ENCODE data around the gene CLDN5.

The CLDN5 gene

DNA sequence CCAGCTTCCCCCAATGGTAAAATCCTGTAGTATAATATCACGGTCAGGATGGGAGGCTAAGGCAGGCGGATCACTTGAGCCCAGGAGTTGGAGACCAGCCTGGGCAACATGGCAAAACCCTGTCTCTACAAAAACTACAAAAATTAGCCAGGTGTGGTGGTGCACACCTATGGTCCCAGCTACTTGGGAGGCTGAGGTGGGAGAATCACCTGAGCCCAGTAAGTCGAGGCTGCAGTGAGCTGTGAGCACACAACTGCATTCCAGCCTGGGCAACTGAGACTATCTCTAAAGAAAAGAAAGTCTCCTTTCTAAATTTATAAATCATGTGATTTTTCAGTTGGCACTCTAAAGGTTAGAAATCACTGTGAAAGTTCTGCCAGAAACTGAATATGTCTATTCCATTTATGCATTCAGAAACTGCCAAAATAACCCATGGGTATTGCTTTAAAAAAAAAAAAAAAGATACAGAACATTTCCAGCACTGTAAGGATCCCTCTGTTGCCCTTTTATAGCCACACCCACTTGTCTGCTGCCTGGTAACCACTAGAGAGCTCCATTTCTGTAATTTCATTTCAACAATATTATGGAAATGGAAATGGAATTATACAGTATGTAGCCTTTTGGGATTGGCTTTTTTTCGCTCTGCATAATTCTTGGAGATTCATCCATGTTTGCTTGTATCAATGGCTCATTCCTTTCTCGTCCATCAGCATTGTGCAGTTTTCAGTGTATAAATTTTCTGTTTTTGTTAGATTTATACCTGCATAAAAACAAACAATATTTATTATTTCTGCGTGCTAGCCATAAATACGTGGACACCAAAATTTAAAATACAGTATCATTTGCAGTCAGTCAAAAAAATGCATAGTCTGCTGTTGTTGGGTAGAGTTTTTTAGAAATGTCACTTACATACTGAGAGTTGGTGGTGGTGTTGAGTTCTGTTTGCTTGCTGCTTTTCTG, 35.0 kb downstream of the CLDN5 start:
- TF ChIP-seq HDGF (IDR thresholded peaks at IDR 0.05; ENCODE audit: borderline replicate concordance), result no peak
- no peak for TF ChIP-seq L3MBTL2 (conservative IDR thresholded peaks at IDR 0.05)
- TF ChIP-seq FOXM1 (IDR thresholded peaks at IDR 0.05; ENCODE audit: borderline replicate concordance), result no peak
- TF ChIP-seq BHLHE40 (IDR thresholded peaks at IDR 0.05; ENCODE audit: borderline replicate concordance), result no peak
- no peak for TF ChIP-seq SP1 (IDR thresholded peaks at IDR 0.05)
- TF ChIP-seq FOXK2 (IDR thresholded peaks at IDR 0.05), result no peak
- TF ChIP-seq SUZ12 (IDR thresholded peaks at IDR 0.05), result no peak
- no peak for TF ChIP-seq ELF4 (IDR thresholded peaks at IDR 0.05)
- CTCF ChIA-PET, result no interaction called here
- POLR2A ChIA-PET, result interaction anchor here (0.9 to 1.7 kb wide), 2 partner anchors 10 to 13 kb away, joined by 4 to 14 read pairs; partner anchors contain the start of genes CDC45 and UFD1
- DNase-seq (ENCODE audit: extremely low spot score), result no peak

GRCh38 chr22:19488285-19488684, 35.9 kb downstream of the CLDN5 start:
- ChIA-PET CTCF (no interaction called here), POLR2A (interaction anchor here (0.9 to 1.1 kb wide), 2 partner anchors 9 to 14 kb away, joined by 4 read pairs; partner anchors contain the start of gene CDC45)
- TF ChIP-seq ZNF384 (IDR thresholded peaks at IDR 0.05), result no peak
- no peak for TF ChIP-seq L3MBTL2 (conservative IDR thresholded peaks at IDR 0.05)
- no peak for TF ChIP-seq ELF4 (IDR thresholded peaks at IDR 0.05)
- no peak for TF ChIP-seq NFRKB (IDR thresholded peaks at IDR 0.05)
- no peak for TF ChIP-seq ARNT (IDR thresholded peaks at IDR 0.05)
- TF ChIP-seq HDGF (IDR thresholded peaks at IDR 0.05; ENCODE audit: borderline replicate concordance), result no peak
- TF ChIP-seq BHLHE40 (IDR thresholded peaks at IDR 0.05; ENCODE audit: borderline replicate concordance), result no peak
- no peak for TF ChIP-seq SP1 (IDR thresholded peaks at IDR 0.05)
- no peak for TF ChIP-seq TARDBP (IDR thresholded peaks at IDR 0.05)
- no peak for DNase-seq (ENCODE audit: extremely low spot score)

DNA sequence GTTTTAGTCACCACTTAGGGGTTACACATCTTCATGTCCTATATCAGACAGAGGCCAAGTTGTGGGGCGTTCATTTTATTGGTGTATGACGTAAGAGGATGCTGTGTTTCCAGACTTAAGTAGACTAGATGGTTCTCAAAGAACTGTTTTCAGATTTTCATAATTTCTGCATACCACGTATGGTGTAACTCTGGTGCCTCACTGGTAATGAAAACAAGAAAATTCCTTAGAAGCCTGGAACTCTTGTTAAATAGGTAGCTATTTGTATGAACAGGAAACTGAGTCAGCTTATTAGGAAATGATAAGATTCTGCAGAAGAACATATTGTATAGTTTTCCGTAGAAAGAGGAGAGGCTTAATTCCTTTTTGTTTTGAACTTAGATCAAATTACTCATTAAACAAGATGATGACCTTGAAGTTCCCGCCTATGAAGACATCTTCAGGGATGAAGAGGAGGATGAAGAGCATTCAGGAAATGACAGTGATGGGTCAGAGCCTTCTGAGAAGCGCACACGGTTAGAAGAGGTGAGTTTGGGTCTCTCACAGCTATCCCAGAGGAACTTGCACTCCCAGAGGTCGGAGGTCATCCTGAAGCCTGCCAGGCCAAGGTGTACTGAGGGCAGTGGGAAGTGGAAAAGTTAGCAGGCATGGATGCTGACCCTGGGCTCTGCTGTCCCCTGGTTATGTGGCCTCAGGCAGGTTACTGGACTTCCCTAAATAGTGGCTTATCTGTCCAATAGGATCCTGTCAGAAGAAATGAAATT, 40.5 kb downstream of the CLDN5 start:
- CTCF ChIA-PET, result no interaction called here
- no peak for DNase-seq (ENCODE audit: extremely low spot score)
- POLR2A ChIA-PET, result no interaction called here
- TF ChIP-seq CTBP1 (IDR thresholded peaks at IDR 0.05; ENCODE audit: borderline replicate concordance), result no peak
- no peak for TF ChIP-seq SUZ12 (IDR thresholded peaks at IDR 0.05)
- TF ChIP-seq ARNT (IDR thresholded peaks at IDR 0.05), result no peak
- no peak for TF ChIP-seq BHLHE40 (IDR thresholded peaks at IDR 0.05; ENCODE audit: borderline replicate concordance)
- TF ChIP-seq, protein P1, sequence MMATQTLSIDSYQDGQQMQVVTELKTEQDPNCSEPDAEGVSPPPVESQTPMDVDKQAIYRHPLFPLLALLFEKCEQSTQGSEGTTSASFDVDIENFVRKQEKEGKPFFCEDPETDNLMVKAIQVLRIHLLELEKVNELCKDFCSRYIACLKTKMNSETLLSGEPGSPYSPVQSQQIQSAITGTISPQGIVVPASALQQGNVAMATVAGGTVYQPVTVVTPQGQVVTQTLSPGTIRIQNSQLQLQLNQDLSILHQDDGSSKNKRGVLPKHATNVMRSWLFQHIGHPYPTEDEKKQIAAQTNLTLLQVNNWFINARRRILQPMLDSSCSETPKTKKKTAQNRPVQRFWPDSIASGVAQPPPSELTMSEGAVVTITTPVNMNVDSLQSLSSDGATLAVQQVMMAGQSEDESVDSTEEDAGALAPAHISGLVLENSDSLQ (IDR thresholded peaks at IDR 0.05), result no peak
- no peak for TF ChIP-seq NFRKB (IDR thresholded peaks at IDR 0.05)
- TF ChIP-seq FOXM1 (IDR thresholded peaks at IDR 0.05; ENCODE audit: borderline replicate concordance), result no peak
- no peak for TF ChIP-seq ZNF384 (IDR thresholded peaks at IDR 0.05)
- no peak for TF ChIP-seq HDGF (IDR thresholded peaks at IDR 0.05; ENCODE audit: borderline replicate concordance)
- no peak for TF ChIP-seq ELF4 (IDR thresholded peaks at IDR 0.05)
- TF ChIP-seq SP1 (IDR thresholded peaks at IDR 0.05), result no peak
- no peak for TF ChIP-seq TARDBP (IDR thresholded peaks at IDR 0.05)
- no peak for TF ChIP-seq L3MBTL2 (conservative IDR thresholded peaks at IDR 0.05)
- no peak for TF ChIP-seq FOXK2 (IDR thresholded peaks at IDR 0.05)
- no peak for TF ChIP-seq LEF1 (IDR thresholded peaks at IDR 0.05; ENCODE audit: borderline replicate concordance)
- TF ChIP-seq FOXA1 (IDR thresholded peaks at IDR 0.05), result no peak

- CTCF ChIA-PET, result no interaction called here
- TF ChIP-seq LEF1 (IDR thresholded peaks at IDR 0.05; ENCODE audit: borderline replicate concordance), result no peak
- TF ChIP-seq BHLHE40 (IDR thresholded peaks at IDR 0.05; ENCODE audit: borderline replicate concordance), result no peak
- no peak for TF ChIP-seq SP1 (IDR thresholded peaks at IDR 0.05)
- TF ChIP-seq SUZ12 (IDR thresholded peaks at IDR 0.05), result no peak
- no peak for TF ChIP-seq CTBP1 (IDR thresholded peaks at IDR 0.05; ENCODE audit: borderline replicate concordance)
- TF ChIP-seq FOXK2 (IDR thresholded peaks at IDR 0.05), result no peak
- TF ChIP-seq, protein P1 (IDR thresholded peaks at IDR 0.05), result no peak
- no peak for TF ChIP-seq L3MBTL2 (conservative IDR thresholded peaks at IDR 0.05)
- TF ChIP-seq FOXM1 (IDR thresholded peaks at IDR 0.05; ENCODE audit: borderline replicate concordance), result no peak
- TF ChIP-seq ELF4 (IDR thresholded peaks at IDR 0.05), result no peak
- TF ChIP-seq FOXA1 (IDR thresholded peaks at IDR 0.05), result no peak
- no peak for TF ChIP-seq ZNF384 (IDR thresholded peaks at IDR 0.05)
- TF ChIP-seq ARNT (IDR thresholded peaks at IDR 0.05), result no peak
- no peak for TF ChIP-seq TARDBP (IDR thresholded peaks at IDR 0.05)
- no peak for TF ChIP-seq NFRKB (IDR thresholded peaks at IDR 0.05)
- no peak for TF ChIP-seq HDGF (IDR thresholded peaks at IDR 0.05; ENCODE audit: borderline replicate concordance)
- DNase-seq (ENCODE audit: extremely low spot score), result no peak
- POLR2A ChIA-PET, result no interaction called here
Measured at GRCh38 chr22:19482297-19482696, 41.9 kb downstream of the CLDN5 start.

GRCh38 chr22:19480789-19481188, 43.4 kb downstream of the CLDN5 start:
- POLR2A ChIA-PET, result interaction anchor here (0.6 to 2.8 kb wide), 6 partner anchors 9 to 336 kb away, joined by 3 to 14 read pairs (median 4); partner anchors contain the start of genes ESS2 and SLC25A1
- DNase-seq (ENCODE audit: extremely low spot score), result no peak
- TF ChIP-seq TARDBP (IDR thresholded peaks at IDR 0.05), result no peak
- CTCF ChIA-PET, result interaction anchor here (0.7 kb wide), 1 partner anchor 215 kb away, joined by 4 read pairs; no protein-coding TSS in a partner anchor

- TF ChIP-seq CTBP1 (IDR thresholded peaks at IDR 0.05; ENCODE audit: borderline replicate concordance), result no peak
- TF ChIP-seq, protein P1 (IDR thresholded peaks at IDR 0.05), result no peak
- TF ChIP-seq FOXK2 (IDR thresholded peaks at IDR 0.05), result no peak
- TF ChIP-seq HDGF (IDR thresholded peaks at IDR 0.05; ENCODE audit: borderline replicate concordance), result no peak
- no peak for TF ChIP-seq ZNF384 (IDR thresholded peaks at IDR 0.05)
- no peak for TF ChIP-seq SP1 (IDR thresholded peaks at IDR 0.05)
- no peak for TF ChIP-seq ELF4 (IDR thresholded peaks at IDR 0.05)
- no peak for TF ChIP-seq LEF1 (IDR thresholded peaks at IDR 0.05; ENCODE audit: borderline replicate concordance)
- CTCF ChIA-PET, result no interaction called here
- DNase-seq (ENCODE audit: extremely low spot score), result no peak
- POLR2A ChIA-PET, result interaction anchor here (0.6 to 2.8 kb wide), 18 partner anchors 8 to 336 kb away, joined by 3 to 14 read pairs (median 4); partner anchors contain the start of genes CLTCL1, ESS2, HIRA and SLC25A1
Measured at GRCh38 chr22:19480173-19480568, 44.0 kb downstream of the CLDN5 start.

Measured in HEK293T (cell line).